NCI-H774 (cell line): Measurements from ENCODE around the gene FOXE3.
A peak's percentile ranks its signal among the peaks of the same experiment; 100 is the strongest.
"Not testable (repeated sequence)": the region's sequence is repeated elsewhere in the genome, so short reads cannot be mapped to it uniquely, and the experiment has no call there.

Experiments
- DNase-seq: peaks from one replicate; lab custom pipeline; 2025; lab: John Stamatoyannopoulos, UW

Gene FOXE3

DNA sequence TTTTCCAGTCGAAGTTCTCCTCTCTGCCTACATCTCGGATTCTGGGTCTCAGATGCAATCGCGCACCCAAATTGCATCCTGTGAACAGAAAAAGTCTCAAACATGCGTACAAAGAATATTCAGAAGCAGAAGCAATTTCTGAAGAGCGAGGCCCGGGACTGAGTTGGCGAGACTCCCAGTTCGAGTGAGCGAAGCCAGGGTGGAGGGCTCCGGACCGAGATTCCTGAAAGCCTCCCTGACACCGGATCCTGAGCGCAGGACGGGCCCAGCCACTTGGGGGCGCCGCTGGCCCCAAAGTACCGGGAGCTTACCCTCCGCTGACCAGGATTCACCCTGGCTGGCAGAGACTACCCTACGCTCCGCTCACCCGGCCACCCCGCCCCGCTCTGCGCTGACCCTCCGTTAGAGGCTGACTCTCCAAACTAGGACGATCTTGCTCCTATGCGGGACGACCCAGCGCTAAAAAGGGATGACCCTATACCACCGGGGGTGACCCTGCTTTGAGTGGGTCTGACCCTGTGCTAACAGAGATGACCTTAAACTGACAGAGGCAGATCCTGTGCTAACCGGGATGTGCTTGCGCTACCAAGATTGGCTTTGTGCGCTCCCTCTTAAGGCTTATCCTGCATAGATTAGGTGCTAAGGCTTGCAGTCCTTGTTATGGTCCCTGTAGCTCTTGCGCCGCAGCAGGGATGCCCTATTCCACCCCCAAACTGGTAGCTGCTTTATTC lies 33.9 kb downstream of the FOXE3 start:
- DNase-seq, result no peak

DNA sequence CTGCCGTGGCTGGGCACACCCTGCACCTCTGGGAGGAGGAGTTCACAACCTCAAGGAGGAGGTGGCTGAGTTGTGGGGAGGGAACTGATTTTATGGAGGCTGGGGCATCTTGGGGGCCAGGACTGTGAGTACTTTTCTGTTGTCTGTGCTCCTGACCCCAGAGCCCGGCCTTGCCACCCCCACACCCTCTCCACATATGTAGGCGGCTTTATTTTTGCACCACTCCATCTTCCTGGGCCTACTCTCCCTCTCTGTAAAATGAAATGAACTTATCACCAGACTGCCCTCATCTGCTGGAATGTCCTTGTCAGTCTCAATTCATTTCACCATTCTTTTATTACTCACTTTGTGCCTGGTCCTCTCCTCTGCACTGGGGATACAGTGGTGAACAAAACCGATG lies 34.5 kb downstream of the FOXE3 start:
- no peak for DNase-seq

DNA sequence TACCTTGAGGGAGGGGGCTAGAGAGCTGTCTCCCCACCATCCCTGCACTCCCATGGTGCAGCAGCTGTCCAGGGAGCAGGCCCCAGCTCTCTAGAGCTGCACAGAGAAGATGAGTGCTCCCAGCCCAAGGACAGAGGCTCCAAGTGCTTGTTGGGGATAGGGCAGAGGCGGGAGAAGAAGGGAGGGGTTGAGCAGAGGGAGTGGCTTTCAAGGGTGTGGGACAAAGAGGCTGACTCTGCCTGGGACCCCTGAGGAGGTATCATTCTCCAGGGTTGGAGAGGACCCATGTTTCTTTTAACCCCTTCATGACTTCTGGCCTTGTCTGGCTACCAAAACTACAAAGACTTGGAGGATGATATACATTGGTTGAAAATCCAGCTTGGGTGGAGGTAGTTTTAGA lies 36.3 kb downstream of the FOXE3 start:
- no peak for DNase-seq

DNA sequence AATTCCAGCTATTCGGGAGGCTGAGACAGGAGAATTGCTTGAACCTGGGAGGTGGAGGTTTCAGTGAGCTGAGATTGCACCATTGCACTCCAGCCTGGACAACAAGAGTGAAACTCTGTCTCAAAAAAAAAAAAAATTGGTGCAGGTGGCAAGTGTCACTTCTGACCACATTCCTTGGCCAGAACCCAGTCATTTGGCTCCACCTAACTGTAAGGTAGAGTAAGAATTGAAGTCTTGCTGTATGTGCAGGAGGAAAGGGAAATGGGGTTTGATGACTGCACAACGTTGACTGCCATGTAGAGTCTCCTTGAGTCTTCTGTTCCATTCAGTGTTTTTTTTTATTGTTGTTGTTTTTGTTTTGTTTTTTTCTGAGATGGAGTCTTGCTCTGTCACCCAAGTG lies 37.8 kb downstream of the FOXE3 start:
- not testable (repeated sequence) for DNase-seq

DNA sequence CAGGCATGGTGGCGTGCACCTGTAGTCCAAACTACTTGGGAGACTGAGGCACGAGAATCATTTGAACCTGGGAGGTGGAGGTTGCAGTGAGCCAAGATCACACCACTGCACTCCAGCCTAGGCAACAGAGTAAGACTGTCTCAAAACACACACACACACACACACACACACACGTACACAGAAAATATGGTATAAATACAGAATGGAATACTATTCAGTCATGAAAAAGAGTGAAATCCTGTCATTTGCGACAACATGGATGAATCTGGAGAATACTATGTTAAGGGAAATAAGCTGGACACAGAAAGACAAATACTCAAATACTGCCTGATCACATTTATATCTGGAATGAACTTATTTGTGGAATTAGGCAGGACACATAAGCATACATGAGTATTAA lies 40.2 kb downstream of the FOXE3 start:
- no peak for DNase-seq

DNA sequence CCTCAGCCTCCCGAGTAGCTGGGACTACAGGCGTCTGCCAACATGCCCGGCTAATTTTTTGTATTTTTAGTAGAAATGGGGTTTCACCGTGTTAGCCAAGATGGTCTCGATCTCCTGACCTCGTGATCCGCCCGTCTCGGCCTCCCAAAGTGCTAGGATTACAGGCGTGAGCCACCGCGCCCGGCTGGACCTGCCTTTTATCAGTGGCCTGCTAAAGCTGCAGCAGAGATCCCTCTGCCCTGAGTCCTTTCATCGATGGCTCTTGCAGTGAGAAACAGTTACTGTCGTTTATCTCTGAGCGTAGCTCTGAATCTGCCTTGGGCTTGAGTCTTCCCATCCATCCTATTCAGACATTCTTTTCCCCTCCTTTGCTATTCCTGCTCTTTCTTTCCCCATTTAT lies 41.5 kb downstream of the FOXE3 start:
- not testable (repeated sequence) for DNase-seq

DNA sequence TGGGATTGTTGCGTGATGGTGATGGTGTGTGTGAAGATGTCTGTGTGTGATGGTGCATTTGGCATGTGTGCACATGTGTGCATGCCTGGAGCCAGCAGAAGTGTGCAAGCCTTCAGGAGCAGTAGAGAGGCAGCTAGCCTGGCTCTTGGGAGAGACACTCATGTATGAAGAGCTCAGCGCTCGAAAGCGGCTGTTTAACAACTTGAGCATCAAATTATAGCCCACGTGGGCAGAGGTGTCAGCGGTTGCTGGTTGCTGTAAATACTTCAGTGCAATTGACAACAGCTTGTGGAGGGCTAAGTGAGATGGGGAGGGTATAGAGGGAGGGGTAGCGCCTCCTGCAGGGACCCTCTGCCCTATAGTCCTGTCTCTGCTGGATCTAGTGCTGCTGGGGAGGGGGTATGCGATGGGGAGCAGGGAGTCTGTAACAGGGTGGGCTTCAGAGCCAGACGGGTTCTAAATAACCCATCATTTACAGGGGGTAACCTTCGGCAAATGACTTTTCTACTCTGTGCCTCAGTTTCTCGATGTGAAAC lies 43.2 kb downstream of the FOXE3 start:
- peak; percentile 23 for DNase-seq

DNA sequence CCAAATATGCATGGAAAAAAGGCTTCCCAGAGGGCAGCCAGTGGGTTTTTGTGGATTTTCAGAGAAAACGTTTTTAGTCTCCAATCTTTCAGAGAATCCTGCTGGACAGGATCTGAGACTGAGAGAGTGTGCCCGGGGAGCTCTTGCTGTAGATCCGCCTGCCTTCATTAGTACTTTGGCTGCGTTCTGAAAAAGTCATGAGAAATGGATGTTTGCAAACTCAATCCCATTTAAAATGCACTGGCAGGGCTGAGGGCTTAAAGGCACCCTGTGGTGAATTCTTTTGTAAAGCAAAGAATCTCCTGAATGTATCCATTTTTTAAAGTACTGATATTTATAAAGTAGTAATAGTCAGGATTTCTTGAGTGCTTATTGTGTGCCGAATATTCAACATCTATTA lies 44.0 kb downstream of the FOXE3 start:
- DNase-seq, result no peak

DNA sequence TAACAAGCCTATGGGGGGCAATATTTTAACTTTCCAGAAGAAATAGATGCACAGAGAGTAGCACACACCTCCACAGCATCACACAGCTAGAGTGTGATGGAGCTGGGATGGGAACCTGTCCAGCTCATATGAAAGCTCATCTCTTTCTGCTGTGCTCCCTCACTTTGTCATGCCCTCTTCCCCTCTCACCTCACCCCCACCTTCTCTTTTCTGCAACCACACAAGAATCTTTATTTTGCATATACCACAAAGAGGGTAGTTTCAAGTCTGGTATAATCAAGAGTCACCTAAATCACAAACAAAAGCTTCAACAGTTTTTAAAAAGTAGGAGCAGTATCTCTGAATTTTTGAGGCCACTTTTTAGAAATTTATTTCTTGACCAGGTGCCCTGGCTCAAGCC lies 44.4 kb downstream of the FOXE3 start:
- DNase-seq, result no peak

DNA sequence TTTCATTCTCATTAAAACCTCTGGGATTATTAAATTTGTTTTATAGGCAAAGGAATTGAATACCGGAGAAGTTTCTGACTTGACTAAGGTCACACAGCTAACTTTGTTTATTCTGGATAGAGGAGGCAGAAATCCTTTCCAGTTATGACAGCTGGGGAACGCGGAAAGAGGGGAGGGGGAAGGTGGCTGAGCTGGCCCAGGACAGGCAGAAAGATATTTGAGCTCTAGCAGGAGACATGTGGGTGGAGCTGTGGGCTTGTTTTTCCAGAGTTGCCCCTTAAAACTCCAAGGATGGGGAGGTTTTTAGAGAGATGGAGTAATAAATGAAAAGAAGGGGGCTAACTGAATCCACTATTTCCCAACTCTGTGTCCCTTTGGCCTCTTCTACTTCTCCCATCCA lies 49.5 kb downstream of the FOXE3 start:
- DNase-seq, result no peak
